ENCODE measurements around the gene RASGEF1B. TPM values are rescaled to one million over a fixed set of nuclear protein-coding genes. Genes with fewer than 3 reads are reported as not detected.

Gene RASGEF1B
- total and polyA plus RNA-seq, 12 donors: 1.3 to 8.1 (median 3.4) TPM

DNA sequence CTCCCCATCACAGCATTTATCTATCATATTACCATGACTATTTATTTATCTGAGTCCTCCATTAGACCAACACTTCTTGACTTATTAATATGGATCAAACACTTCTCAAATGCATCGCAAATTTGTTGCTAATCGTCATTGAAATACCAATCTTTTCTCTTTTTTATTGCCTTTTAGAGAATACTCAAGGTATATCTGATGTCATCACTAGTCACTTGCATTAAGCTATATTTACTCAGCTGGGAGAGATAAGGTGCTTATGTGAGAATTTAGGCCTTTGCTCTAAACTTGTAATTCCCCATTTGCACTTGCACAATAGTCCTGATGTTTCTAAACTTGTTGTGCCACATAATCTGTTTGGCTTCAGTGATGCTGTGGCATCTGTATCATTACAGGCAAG, 95.0 kb downstream of the RASGEF1B start:
- TF ChIP-seq, protein P1, sequence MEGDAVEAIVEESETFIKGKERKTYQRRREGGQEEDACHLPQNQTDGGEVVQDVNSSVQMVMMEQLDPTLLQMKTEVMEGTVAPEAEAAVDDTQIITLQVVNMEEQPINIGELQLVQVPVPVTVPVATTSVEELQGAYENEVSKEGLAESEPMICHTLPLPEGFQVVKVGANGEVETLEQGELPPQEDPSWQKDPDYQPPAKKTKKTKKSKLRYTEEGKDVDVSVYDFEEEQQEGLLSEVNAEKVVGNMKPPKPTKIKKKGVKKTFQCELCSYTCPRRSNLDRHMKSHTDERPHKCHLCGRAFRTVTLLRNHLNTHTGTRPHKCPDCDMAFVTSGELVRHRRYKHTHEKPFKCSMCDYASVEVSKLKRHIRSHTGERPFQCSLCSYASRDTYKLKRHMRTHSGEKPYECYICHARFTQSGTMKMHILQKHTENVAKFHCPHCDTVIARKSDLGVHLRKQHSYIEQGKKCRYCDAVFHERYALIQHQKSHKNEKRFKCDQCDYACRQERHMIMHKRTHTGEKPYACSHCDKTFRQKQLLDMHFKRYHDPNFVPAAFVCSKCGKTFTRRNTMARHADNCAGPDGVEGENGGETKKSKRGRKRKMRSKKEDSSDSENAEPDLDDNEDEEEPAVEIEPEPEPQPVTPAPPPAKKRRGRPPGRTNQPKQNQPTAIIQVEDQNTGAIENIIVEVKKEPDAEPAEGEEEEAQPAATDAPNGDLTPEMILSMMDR (IDR thresholded peaks at IDR 0.05): no peak
- H3K36me3 ChIP-seq: no peaks in the 10 kb centered on the region
- H3K27ac ChIP-seq: no peak overlapping the region
- H3K27me3 ChIP-seq: peaks cover 0 to 4% (median 0%) of the 10 kb centered on the region in 7 donors
- no peak for DNase-seq
- no peaks in the 10 kb centered on the region for H3K4me1 ChIP-seq
- no peaks in the 10 kb centered on the region for H3K9me3 ChIP-seq
- intact Hi-C loops (cut with DNase I): no loop called here
- no peak for ATAC-seq
- no peak overlapping the region for H3K4me3 ChIP-seq
- WGBS, 2 donors: 87 to 93% methylated on average over 2 of the region's 2 CpGs
